HG03060 (cell line): ENCODE measurements around the gene METRNL.

ENCODE experiments used
- ATAC-seq: cut with Tn5 transposase; IDR thresholded peaks from one replicate; pipeline ENCODE4 v1.9.1; 2021; ENCODE audit warnings: low read depth, moderate number of reproducible peaks; ENCODE audit not compliant: unreplicated experiment

The METRNL gene

DNA sequence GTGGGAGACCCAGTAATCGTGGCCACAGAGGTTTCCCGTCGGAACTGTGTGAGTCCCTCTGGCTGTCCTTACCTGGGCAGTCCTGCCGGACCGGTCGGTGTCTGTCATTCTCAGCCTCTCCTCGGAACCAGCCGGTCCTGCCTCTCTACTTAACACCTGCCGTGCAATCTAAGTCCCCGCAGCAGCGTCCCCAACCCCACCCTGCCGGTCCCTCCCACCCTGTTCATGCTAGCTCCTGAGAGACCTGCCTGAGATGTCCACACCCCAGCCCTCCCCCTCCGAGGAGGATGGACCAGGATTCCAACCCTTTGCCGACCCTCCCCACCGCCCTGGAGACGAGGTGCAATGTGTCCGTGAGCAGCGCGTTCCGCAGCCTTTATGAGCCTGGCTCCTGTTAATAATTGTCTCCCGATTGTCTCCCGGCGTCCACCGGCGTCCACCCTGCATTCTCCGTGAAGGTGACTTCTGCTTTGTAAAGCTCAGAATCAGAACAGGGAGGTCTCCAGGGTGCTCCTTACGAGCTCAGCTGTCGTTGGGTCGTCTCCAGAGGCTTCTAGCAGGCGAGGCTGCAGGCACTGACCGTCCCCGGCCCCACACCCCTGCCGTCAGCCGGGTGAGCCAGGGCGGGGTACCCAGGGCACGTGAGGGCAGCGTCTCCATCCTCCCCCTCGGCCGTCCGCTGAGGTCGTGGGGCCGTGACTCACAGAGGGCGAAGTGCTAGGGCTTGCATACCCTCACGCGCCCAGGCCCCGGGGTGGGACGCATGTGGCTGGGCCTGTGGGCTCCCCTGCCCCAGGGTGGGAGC lies 10.1 kb downstream of the METRNL start:
- no peak for ATAC-seq

DNA sequence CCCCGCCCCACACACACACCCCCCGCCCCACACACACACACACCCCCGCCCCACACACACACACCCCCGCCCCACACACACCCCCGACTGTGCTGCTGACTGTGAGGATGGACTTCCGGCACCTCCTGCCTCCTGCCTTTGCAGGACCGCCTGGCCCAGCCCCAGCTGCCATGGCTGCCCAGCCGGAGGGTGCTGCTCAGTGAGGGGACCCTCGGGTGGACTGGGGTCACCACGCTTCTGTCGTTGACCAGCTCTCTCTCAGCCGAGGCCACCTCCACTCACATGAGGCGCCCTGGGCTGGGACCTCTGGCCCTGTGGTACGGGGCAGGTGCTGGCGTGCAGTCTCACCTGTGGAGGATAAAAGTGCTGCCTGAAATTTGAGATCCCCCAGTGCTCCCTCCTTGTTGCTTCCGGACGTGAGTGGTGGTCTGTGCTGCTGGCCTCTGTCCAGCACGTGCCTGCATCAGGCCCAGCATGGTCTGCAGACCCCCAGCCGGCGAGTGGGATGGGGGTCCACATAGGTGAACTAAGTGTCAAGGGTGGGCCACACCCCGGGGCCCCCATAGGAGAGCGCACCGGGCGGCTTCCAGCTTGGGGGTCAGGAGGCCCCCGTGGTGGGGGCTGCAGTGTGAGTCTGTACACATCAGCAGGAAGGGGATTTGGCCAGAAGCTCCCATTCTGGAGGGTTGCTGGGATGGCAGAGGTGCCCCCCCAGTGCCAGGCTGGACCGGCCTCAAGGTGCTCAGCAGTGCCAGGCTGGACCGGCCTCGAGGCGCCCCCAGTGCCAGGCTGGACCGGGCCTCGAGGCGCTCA lies 11.2 kb downstream of the METRNL start:
- ATAC-seq = no peak

DNA sequence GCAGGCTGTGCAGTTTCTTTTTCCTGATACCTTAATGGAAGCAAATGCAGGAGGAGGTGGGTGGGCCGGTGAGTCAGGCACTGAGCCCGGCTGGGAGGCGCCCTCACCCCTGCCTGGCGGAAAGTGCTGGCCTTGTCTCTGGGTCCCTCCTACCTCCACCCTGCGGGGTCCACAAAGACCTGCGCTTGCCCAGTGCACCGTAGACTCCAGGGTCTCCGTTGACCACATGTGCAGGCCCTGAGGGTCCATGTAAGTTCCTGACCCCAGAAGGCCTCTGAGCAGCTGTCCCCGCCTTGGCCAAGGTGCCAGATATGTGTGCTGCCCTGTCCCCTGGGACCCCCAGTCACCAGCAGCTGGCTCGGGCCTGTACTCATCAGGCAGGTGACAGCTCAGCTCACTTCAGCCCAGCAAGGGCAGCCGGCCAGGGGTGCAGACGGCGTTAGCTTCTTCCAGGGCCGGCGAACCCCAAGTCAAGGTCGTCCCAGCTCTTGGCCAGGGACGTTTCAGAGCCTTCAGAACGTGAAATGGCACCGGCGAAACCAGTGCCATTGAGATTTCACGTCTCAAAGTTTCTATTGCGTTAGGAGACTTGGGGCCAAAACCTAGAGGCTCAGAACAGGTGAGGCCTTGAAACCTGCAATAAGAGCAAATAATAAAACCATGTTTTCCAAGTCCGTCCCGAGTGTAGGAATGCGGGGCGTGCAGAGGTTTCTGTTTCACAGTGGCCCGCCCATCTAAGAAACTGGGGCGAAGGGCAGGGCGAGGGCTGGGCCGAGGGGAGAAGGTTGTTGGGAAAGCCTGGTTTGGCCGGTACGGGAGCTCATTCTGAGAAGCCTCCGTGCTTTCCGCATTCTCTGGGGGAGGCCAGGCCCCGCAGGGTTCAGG lies 12.1 kb downstream of the METRNL start:
- no peak for ATAC-seq

DNA sequence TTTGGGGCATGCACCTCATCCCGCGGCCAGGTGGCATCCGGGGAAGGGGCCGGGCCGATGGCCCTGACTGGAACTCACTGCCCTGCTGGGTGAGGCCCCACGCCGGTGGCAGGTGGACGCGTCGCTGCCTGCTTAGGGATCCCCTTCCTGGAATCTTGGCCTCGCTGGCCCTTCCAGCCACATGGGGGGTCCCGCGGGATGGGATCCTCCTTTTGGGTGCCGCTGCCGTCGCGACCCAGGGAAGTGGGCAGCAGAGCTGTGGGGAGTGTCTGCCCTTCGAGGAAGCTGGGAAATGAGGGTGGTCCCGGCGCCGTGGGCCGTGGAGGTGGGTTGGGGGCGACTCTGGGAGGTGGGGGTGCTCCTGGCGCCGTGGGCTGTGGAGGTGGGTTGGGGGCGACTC lies 12.8 kb downstream of the METRNL start:
- ATAC-seq = no peak

DNA sequence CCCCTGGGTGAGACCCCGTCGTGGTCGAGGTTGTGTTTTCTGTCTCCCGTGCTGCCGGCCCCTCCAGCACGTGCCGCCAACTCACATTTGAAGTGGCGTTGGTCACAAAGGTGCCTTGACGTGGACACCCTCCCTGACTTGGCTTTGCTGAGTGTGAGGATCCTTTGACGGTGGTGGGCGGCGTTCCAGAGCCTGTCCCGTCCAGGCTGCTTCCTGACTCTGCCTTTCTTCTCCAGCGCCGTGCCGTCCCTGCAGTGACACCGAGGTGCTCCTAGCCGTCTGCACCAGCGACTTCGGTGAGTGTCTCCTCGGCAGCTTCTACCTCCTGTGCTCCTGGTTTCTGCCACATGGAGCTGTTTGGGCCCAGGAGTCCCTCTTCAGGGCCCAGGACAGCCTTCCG lies 13.5 kb downstream of the METRNL start:
- ATAC-seq = no peak

DNA sequence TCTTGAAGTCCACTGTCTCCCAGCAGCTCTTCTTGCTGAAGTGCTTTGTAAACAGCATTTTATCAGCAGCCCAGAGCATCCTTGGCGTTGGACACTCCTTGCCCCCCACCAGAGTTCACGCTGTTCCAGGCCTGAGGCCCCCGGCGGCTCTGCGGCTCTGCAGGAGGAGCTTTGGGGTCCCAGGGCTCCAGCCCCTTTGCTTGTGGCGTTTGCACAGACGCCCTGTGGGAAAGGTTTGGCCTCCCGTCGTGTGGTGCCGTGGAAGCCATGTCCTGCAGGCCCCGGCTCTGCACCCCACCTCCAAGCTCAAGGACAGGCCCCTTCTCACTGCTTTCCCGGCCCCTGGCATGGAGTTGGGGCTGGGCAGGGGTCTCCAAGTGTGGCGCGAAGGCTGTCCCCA lies 14.1 kb downstream of the METRNL start:
- ATAC-seq = no peak

DNA sequence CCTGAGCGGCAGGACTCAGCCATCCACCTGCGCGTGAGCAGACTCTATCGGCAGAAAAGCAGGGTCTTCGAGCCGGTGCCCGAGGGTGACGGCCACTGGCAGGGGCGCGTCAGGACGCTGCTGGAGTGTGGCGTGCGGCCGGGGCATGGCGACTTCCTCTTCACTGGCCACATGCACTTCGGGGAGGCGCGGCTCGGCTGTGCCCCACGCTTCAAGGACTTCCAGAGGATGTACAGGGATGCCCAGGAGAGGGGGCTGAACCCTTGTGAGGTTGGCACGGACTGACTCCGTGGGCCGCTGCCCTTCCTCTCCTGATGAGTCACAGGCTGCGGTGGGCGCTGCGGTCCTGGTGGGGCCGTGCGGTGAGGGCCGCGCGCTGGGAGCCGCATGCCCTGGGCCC lies 14.9 kb downstream of the METRNL start:
- no peak for ATAC-seq

DNA sequence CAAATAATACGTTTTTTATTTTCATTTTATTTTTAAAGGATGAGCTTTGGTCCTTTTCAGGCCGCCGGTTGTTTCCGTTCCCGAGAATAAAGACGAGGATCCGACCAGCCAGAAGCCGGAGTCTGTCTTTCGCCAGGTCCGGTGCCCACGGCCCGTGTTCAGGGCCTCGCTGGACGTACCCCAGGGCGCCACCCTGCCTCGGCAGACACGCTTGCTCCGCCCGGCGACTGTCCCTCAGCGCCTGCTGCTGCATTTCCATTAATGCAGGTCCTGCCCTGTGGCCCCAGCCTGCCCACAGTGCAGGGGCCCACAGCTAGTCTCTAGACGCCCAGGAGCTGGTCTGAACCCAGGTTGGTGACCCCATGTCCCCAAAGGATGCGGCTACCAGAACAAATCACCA lies 15.6 kb downstream of the METRNL start:
- ATAC-seq = no peak

DNA sequence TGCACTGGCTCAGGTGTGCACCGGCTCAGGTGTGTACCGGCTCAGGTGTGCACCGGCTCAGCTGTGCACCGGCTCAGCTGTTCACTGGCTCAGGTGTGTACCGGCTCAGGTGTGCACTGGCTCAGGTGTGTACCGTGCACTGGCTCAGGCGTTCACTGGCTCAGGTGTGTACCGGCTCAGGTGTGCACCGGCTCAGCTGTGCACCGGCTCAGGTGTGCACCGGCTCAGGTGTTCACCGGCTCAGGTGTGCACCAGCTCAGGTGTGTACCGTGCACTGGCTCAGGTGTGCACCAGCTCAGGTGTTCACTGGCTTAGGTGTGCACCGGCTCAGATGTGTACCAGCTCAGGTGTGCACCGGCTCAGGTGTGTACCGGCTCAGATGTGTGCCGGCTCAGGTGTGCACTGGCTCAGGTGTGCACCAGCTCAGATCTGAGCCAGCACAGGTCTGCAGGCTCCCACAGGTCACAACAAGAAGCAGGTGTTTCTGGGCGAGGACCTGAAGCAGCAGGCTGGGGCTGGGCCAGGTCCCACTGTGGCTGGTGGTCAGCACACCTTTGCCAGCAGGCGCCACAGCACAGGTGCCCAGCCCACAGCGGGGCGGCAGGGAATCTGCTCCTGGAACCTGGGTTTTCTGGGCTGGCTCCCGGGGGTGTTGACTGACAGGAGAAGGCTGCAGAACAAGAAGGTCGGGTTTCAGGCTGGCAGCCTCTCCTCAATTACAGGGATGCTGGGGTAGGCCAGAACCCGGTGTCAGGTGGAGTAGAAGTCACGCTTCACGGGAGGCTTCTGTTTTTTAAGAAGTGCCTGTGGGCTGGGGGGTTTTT lies 17.2 kb downstream of the METRNL start:
- ATAC-seq = no peak

DNA sequence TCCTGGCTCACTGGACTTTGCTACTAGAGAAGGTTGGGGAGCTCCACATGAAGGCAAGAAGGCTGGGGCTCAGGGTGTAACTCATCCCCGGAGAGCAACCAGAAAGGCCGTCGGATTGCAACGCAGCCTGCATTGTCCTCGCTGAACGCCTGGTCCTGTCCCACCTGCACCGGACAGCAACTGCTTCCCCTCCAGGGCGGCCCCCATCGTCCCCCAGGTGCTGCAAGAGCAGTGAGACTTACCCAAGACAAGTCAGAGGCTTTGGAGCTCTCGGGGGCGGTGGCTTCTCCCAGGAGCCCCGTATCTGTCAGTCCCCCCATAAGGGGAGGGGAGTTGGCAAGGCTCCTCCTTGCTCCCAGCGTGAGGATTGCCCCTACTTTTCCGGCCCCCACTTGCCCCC lies 18.4 kb downstream of the METRNL start:
- no peak for ATAC-seq

DNA sequence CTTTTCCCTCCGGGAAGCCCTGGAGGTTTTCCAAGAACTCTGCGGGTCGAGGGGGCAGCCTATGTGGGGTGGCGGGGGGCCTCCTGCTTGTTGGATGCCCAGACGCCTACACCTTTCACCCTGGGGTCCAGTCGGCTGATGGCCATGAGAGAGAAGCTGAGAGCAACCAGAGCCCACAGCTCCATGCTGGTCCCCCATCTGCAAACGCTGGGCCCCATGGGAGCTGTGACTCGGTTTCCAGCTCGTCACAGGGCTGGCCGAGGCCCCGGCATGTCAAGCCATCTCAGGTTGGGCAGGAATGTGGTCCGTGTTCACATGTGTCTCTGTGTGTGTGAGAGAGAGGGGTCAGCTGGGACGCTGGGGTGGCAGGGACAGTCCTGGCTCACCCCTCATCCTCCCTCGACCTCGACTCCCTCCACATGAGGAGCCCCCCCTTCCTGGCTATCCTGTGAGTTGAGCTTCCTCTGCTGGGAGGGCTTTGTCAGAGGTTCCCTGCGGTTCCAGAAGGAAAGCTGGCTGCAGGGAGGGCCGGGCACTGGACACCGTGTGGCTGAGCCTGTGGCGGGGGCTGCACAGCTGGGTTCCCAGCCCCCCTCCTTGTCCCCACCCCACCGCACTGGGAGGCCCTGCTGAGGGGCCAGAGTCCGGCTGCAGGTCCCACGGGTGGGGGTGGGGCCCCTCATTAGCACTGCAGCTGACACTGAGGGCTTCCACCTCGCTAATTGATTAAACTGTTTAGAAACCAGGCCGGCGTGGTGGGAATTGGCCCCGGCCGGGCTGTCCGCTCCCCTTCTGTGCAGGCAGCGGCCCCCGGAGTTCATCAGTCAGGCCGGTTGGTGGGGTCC lies 19.1 kb downstream of the METRNL start:
- ATAC-seq = no peak

DNA sequence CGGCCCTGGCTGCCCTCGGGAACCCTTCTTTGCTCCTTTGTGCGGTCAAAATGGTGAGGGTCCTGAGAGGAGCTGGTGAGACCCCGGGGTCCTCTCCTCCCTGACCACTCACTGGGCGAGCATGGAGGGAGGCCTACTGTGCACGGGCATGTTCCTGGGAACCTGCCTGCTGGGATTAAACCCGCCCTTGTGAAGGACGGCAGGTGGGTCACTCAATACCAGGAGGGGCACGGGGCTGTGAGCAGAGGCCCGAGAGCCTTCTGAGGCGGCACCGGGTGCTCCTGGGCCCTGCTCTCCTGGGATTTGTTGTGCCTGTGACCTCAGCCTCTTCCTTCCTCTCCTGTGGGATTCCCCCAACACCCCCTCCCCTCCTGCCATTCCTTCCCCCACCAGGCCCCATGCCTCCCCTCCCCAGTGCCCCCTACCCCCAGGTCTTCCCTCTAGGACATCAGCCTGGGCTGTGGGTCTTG lies 19.7 kb downstream of the METRNL start:
- no peak for ATAC-seq

DNA sequence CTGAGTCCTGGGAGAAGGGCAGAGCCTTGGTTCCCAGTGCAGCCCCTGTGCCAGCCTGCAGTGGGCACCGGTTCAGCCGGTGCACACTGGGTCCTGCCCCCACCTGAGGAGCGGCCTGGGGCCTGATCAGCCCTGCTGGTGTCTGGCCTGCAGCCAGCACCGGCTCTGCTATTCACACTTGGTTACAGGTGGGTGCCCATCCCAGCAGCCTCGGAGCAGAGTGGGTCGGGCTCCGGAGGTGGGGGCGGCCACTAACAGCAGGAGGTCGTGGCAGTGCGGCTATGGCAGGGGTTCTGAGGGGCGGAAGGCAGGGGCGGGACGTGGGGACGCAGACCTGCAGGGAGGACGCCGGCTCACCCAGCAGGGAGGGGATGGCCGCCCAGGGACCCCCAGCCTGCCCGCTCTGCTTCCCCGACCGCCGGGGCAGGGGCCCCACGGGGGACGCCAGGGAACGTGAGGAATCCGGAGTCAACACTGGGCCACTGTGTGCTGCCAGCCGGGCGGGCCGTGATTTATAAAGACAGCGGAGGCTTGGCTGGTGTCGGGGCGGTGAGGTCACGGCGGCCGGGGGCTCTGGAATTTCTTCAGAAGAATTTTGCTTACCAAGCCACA lies 20.3 kb downstream of the METRNL start:
- ATAC-seq = no peak

DNA sequence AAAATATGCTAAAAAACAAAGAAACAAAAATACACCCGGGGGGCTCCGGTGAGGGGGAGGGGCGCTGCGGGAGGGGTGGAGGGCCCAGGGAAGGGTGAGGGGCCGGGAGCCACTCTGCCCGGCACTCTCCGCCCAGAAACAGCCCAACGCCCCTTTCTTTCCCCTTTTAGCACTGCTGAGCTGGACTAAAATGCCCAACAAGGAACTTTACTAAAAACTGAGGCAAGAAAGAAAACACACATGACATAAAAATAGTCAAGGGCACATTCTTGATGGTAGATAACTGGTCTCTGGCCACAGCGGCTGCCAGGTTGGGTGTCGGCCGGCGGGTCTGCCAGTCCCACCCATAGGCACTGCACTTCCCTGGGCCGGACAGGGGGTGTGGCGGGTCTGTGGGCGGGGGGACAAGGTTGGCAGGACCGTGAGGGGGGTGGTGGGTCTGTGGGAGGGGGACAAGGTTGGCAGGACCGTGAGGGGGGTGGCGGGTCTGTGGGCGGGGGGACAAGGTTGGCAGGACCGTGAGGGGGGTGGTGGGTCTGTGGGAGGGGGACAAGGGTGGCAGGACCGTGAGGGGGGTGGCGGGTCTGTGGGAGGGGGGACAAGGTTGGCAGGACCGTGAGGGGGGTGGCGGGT lies 20.9 kb downstream of the METRNL start:
- no peak for ATAC-seq

DNA sequence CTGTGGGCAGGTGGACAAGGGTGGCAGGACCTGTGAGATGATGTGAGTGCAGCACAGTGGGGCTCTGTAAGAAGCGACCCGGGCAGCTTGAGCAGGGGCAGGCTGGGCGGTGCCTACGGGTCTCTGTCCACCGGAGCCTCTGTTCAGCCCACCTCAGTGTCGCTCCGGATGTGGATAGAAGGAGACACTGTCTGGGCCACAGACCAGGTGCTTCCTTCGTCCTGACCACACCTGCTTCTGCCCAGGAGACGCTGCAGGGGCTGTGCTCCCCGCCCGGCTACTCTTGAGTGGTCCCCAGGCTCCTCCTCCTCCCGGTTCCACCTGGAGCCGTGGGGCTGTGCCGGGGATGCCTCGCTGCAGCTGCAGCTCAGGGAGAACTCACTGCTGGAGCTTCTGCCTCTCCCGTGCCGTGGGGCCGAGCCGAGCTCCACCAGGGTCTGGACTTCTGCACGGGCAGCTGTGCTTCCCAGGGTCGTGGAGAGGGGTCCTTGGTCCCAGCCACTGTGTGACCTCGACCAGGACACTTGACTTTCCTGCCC lies 21.5 kb downstream of the METRNL start:
- no peak for ATAC-seq

DNA sequence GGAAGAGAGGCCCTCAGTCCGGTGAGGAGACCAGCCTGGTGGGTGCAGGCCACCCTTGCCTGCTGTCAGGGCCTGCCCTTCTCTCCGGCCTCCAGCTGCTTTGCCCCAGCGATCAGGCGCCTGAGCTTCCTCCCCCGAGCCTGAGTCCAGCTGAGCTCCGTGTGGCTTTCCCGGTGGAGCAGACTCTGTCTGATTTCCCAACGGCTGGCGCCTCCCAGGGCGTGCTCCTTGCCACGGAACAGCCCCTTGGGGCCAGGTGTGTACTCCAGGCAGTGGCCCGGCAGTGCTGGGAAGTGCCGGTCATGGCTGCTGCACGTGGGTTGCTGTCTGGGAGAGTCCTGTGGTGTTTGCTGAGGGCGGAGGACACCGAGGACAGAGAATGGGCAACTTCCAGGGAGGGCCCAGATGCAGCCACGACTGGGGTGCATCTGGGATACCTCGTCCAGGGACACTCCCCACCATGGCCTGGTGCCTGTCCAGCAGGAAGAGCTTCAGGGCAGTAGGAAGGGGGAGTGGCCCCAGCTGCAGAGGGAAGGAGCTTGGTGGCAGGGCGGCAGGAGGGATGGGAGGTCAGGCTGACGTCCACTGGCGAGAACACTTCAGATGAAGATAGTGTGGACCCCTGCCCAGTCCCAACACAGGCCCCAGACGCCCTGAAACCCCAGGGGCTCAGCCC lies 22.5 kb downstream of the METRNL start:
- no peak for ATAC-seq

DNA sequence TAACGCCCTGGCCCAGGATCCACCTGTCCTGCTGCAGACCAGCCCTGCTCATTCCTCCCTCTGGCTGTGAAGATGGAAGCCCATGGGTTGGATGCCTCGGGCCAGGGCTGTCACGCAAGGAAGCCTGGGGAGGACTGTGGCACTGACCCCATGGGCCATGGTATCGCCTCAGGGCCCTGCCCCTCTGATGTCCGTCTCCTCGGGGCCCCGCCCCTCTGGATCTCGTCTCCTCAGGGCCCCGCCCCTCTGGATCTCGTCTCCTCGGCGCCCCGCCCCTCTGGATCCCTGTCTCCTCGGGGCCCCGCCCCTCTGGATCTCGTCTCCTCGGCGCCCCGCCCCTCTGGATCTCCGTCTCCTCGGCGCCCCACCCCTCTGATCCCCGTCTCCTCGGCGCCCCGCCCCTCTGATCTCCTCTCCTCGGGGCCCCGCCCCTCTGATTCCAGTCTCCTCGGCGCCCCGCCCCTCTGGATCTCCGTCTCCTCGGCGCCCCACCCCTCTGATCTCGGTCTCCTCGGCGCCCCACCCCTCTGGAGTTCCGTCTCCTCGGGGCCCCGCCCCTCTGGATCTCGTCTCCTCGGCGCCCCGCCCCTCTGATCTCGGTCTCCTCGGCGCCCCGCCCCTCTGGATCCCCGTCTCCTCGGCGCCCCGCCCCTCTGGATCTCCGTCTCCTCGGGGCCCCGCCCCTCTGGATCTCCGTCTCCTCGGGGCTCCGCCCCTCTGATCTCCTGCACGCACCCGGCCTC lies 24.0 kb downstream of the METRNL start:
- ATAC-seq = no peak
